NCI-H2171 (cell line): ENCODE results near the gene ADAMTS17.

ENCODE experiments used
- DNase-seq: peaks from one replicate; lab custom pipeline; 2025; lab: John Stamatoyannopoulos, UW

Gene ADAMTS17

GRCh38 chr15:100170291-100171210 lies 171.2 kb downstream of the ADAMTS17 start:
- DNase-seq, result no peak

GRCh38 chr15:100169615-100170290 lies 172.0 kb downstream of the ADAMTS17 start:
- no peak for DNase-seq

- no peak for DNase-seq
Observed at GRCh38 chr15:100168787-100169186, 173.0 kb downstream of the ADAMTS17 start.

GRCh38 chr15:100167884-100168375 lies 173.8 kb downstream of the ADAMTS17 start:
- DNase-seq, result no peak

- no peak for DNase-seq
Observed at GRCh38 chr15:100166313-100166712, 175.5 kb downstream of the ADAMTS17 start.

- no peak for DNase-seq
Observed at GRCh38 chr15:100163961-100164360, 177.8 kb downstream of the ADAMTS17 start.

DNA sequence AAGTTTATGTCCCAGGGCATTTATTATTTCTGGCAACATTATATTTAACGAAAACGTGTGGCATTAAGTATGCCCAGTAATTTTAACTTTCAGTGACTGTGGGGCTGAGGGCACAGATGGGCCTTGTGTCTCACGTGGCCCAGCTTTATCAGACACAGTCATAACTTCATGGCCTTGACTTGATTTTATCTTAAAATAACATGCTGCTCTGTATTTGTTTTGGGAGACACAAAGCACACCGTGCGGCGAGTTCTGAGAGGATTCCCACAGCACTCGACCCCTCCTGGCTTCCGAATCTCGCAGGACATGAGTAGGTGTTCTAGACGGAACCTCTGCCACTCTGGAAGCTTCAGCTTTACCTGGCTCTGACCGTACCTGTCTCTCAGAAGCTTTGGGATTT lies 180.8 kb downstream of the ADAMTS17 start:
- DNase-seq, result no peak

DNA sequence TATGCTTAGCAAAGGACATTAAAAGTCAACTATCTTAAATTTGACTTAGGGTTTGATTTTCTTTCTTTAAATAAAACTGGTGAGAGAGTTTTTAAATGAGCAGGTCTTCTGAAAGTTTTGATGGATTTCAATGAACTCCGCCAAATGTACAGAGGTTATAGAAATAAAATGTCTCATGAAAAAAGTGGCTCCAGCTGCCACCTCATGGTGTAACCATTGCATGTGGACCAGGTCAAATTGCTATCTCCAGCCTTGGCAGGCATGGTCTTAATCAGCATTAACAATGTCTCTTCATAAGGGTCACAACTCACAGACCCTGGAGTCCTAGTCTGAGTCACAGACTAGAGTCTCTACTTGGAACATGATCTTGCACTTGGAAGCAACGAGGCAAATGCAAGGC lies 182.3 kb downstream of the ADAMTS17 start:
- no peak for DNase-seq

GRCh38 chr15:100158356-100158755 lies 183.4 kb downstream of the ADAMTS17 start:
- no peak for DNase-seq

GRCh38 chr15:100156201-100156600 lies 185.6 kb downstream of the ADAMTS17 start:
- no peak for DNase-seq

- DNase-seq, result no peak
Observed at GRCh38 chr15:100154338-100154737, 187.4 kb downstream of the ADAMTS17 start.

DNA sequence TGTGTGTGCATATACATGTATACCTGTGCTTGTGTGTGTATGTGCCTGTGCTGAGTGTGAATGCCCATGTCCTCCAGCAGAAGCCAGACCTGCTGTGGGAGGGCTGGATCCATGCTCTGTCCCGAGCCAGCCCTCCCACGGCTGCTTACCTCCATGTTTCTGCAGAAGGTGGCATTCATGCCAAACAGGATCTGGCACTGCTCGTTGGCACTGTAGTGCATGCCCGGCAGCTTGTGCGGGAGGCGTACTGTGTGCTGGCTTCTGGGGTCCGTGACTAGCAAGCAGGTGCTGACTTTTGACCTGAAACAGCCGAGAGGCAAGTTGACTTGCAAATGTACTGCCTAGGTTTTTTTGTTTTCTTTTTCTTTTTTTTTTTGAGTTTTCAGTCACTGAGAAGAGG lies 189.3 kb downstream of the ADAMTS17 start:
- no peak for DNase-seq

GRCh38 chr15:100150906-100151305 lies 190.9 kb downstream of the ADAMTS17 start:
- no peak for DNase-seq

DNA sequence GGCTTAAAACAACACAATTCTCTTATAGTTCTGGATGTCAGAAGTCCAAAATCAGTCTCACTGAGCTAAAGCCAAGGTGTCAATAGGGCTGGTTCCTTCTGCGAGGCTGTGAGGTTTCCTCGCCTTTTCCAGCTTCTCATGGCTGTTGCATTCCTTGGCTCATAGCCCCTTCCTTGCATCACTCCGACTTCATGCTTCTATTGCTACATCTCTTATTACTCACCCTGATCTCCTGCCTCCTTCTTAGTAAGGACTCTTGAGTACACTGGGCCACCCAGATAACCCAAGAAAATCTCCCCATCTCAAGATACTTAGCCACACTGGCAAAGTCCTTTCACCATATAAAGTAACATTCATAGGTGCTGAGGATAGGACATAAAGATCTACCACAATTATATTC lies 193.9 kb downstream of the ADAMTS17 start:
- no peak for DNase-seq

GRCh38 chr15:100143378-100143777 lies 198.4 kb downstream of the ADAMTS17 start:
- no peak for DNase-seq

DNA sequence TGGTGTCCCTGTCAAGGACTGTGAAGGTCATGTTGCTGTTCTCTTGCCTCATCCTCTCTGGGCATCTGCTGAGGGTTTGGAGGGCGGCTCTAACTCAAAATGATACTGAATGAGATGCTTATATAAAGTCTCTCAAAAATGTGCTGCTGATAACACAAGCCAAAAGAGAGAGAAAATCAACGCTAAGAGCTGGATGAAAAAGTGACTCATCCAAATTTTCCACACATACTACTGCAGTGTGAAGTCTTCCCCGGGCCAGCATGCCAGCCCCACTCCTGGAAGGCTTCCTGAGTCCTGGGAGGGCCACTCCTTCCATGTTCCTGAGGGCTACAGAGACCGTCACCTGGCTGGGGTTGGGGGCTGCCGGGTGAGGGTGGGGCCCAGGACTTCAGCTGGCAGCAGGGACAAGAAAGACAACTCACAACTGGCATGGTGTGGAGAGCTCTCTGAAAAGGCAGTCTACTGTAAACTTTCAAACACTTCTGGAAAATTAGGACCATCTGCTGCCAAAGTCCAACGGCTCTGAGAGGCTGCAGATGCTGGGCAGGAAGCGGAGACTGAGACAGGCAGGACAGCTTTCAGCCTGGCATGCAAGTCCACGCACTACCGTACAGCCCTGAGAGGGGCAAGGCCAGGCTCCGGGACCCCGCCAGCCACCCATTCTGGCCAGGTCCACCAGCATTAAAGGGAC lies 200.3 kb downstream of the ADAMTS17 start:
- no peak for DNase-seq

DNA sequence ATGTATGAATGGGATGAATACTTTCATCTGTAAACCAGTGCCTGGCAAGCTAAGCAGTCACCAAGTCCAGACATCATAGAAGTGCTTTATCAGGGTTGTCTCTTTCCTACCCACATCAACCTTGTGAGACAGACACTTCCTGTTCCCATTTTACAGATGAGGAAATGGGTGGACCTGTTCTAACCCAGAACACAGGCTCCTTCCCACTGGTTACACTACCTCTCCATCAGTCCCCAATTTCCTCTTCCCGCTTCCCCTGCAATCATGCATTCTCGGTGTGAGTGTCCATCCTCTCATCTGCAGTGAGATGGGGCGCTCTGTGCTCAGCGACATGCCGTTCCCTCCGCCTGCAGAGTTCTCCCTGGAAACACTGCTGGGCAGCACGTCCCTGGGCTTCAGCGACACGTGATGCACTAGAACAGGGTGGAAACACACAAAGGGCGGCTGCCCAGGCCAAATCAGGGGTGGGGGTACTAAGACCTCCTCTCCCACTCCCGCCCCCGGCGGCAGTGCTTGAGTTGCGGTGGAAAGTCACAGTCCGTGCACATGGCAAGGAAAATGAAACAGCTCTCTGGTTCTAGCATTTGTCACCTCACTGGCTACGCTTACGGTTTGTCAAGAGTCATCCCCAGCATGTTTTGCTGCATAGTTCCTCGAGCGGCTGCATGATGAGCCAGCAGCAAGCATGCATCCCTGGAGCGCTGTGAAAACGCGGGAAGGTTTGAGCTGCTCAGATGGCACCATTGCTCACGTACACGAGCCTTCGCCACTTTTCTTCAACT lies 201.1 kb downstream of the ADAMTS17 start:
- no peak for DNase-seq

- DNase-seq, result no peak
Observed at GRCh38 chr15:100134586-100134985, 207.2 kb downstream of the ADAMTS17 start.

DNA sequence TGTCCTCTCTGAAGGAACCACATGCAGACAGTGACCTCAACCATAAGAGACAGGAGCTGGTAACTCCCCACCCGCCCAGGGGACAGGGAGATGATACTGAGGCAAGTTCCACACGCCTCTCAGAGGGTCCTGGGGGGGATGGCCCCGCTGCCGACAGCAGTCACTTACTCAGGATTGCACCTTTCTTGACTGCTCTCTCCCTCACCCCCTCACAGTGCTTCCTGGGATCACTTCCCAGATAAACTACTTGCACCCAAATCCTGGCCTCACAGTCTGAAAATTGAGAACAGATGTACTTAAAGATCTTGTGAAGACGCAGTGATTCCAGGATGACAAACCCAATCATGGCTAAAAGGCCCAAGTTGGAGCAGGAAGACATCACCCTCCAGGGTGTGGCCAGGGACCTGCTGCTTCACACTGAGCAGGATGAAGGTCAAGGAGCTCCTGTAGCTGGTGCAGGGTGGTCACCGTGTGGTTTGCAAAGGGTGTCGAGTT lies 207.6 kb downstream of the ADAMTS17 start:
- DNase-seq, result no peak

DNA sequence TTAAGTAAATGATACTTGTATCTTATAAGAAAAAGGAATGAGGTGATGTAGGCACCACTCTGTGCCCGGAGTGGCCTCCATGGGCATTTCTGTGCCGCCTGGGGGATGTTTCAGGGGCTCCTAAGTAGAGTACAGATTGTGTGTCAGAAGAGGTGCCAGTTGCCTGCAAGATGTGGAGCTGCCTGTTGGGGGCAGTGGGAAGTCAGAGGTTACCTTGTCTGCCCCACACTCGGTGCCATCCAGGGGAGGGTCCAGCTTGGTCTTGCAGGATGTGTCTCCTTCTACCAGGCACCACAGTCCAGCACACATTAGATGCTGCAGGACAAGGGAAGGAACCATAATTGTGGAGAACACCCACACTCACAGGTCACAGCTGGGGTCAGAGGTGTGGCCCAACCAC lies 208.8 kb downstream of the ADAMTS17 start:
- no peak for DNase-seq

DNA sequence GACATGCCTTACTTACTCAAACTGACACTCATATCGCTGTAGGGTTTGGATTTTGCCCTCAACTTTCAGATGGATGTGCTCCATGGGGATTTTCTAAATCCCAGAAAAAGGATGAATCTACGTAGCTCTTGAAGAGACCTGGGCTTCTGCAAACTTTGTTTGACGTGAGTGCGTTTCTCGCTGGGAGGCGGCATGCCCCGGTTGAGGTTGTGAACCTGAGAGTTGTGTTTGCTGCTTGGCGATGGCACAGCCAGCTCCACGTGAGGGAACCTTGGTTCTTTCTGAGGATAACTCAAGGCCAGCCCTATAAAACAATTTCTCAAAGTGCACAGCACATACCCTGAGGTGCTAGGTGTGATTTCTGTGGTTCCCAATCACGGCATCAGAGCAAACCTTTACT lies 209.5 kb downstream of the ADAMTS17 start:
- no peak for DNase-seq
